Upper lobe of left lung (tissue), 6 donors: Measurements from ENCODE around the gene COL9A1. TPM values are rescaled to one million over a fixed set of nuclear protein-coding genes. Genes with fewer than 3 reads are reported as not detected.

Experiments
- ATAC-seq, 2 donors: fragments of 200-7000 bp; cut with Tn5 transposase; one replicate each; pipeline ENCODE4 v1.9.1; 2022; ENCODE audit warnings: mild to moderate bottlenecking in 2 of 2, moderate library complexity in 2 of 2; ENCODE audit not compliant: low FRiP score in 2 of 2
- DNase-seq, 2 donors: peaks; one replicate each; pipeline ENCODE4 v3.0.0-alpha.2; 2019 to 2020
- H3K27ac ChIP-seq, 4 donors: fragments of 200-600 bp; sonication (generic); one replicate each; pipeline ENCODE4 v1.5.1; 2016 to 2019
- H3K27me3 ChIP-seq, 4 donors: fragments of 200-600 bp; sonication (generic); one replicate each; pipeline ENCODE4 v1.5.1; 2017 to 2019
- H3K36me3 ChIP-seq, 4 donors: fragments of 200-600 bp; sonication (generic); one replicate each; pipeline ENCODE4 v1.5.1; 2016 to 2019
- H3K4me1 ChIP-seq, 4 donors: fragments of 200-600 bp; sonication (generic); one replicate each; pipeline ENCODE4 v1.5.1; 2018 to 2019
- H3K4me3 ChIP-seq, 4 donors: fragments of 200-600 bp; sonication (generic); one replicate each; pipeline ENCODE4 v1.5.1; 2017 to 2019; ENCODE audit warnings: mild to moderate bottlenecking in 2 of 4, moderate library complexity in 1 of 4
- H3K9me3 ChIP-seq, 4 donors: fragments of 200-600 bp; sonication (generic); one replicate each; pipeline ENCODE4 v1.5.1; 2018 to 2019
- EP300 ChIP-seq, 4 donors: sonication (generic); formaldehyde crosslinking; IDR thresholded peaks; one replicate each; pipeline ENCODE4 v1.5.1; 2017; ENCODE audit warnings: antibody characterized with exemption in 4 of 4, control low read depth in 2 of 4
- POLR2A ChIP-seq, 4 donors: fragments of 450-650 bp; IDR thresholded peaks; one replicate each; pipeline ENCODE4 v1.5.1; 2016 to 2017; ENCODE audit warnings: antibody characterized with exemption in 4 of 4, mild to moderate bottlenecking in 2 of 4
- POLR2AphosphoS5 ChIP-seq, 2 donors: sonication (generic); formaldehyde crosslinking; IDR thresholded peaks; one replicate each; pipeline ENCODE4 v1.5.1; 2017; ENCODE audit warnings: antibody characterized with exemption in 2 of 2
- WGBS, 2 donors: methylation state at CpG; one replicate each; pipeline ENCODE4 v1.1.5; 2017 to 2018; 5-methylcytosine and 5-hydroxymethylcytosine counted together
- total RNA-seq, 6 donors: library from RNA; depleted of rRNA in 4 of 6; stranded (reverse); fragments of >200 nt in 4 of 6; gene quantifications; one replicate each; pipeline versions ENCODE4 v1.1.0 to v1.2.1, GENCODE V29; 2016 to 2021
- TF ChIP-seq, protein P1 (sequence below), 6 experiments: fragments of 450-650 bp in 4 of 6; fragments of 200-600 bp in 2 of 6; sonication (generic) in 2 of 6; IDR thresholded peaks; one replicate each; pipeline ENCODE4 v1.5.1; 2016 to 2019; ENCODE audit warnings: antibody characterized with exemption in 6 of 6
- donor health status: DM: no; HTN: no; CAD: no; lungs with moderate emphysema.
- donor health status: DM: no; HTN: yes; CAD: no; lungs with severe emphysema.

COL9A1 gene
- total RNA-seq, 6 donors from 2014 or later, result 0.30 TPM; not detected in 5

DNA sequence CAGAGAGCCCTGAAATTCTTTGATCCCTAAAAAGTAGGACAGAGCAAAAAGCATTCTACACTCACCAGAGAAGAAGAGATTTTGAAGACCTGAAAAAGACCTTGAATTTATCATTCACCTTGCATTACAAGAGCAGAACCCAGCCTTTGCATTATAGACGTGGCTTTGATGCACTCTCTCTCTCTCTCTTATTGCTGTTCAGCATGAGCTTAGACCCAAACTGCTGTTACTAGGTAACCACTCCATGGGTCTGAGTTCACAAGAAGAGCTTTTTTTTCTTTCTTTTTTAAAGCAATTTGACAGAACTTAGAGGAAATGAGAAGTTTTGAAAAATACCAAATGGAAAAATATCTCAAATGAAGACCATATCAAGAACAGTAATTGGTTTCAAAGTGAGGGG, 44.4 kb downstream of the COL9A1 start:
- no peaks in the 10 kb centered on the region for H3K36me3 ChIP-seq
- H3K4me1 ChIP-seq, result no peaks in the 10 kb centered on the region
- H3K9me3 ChIP-seq, result no peaks in the 10 kb centered on the region
- WGBS, 2 donors, result 34 to 45% methylated on average over 1 of the region's 1 CpG
- no peak overlapping the region for H3K4me3 ChIP-seq
- ATAC-seq (no peak), DNase-seq (no peak)
- TF ChIP-seq POLR2A (IDR thresholded peaks at IDR 0.05) (no peak), POLR2AphosphoS5 (IDR thresholded peaks at IDR 0.05) (no peak), EP300 (IDR thresholded peaks at IDR 0.05) (no peak)
- TF ChIP-seq, protein P1, sequence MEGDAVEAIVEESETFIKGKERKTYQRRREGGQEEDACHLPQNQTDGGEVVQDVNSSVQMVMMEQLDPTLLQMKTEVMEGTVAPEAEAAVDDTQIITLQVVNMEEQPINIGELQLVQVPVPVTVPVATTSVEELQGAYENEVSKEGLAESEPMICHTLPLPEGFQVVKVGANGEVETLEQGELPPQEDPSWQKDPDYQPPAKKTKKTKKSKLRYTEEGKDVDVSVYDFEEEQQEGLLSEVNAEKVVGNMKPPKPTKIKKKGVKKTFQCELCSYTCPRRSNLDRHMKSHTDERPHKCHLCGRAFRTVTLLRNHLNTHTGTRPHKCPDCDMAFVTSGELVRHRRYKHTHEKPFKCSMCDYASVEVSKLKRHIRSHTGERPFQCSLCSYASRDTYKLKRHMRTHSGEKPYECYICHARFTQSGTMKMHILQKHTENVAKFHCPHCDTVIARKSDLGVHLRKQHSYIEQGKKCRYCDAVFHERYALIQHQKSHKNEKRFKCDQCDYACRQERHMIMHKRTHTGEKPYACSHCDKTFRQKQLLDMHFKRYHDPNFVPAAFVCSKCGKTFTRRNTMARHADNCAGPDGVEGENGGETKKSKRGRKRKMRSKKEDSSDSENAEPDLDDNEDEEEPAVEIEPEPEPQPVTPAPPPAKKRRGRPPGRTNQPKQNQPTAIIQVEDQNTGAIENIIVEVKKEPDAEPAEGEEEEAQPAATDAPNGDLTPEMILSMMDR (IDR thresholded peaks at IDR 0.05), result no peak
- no peaks in the 10 kb centered on the region for H3K27me3 ChIP-seq
- H3K27ac ChIP-seq, result no peak overlapping the region

DNA sequence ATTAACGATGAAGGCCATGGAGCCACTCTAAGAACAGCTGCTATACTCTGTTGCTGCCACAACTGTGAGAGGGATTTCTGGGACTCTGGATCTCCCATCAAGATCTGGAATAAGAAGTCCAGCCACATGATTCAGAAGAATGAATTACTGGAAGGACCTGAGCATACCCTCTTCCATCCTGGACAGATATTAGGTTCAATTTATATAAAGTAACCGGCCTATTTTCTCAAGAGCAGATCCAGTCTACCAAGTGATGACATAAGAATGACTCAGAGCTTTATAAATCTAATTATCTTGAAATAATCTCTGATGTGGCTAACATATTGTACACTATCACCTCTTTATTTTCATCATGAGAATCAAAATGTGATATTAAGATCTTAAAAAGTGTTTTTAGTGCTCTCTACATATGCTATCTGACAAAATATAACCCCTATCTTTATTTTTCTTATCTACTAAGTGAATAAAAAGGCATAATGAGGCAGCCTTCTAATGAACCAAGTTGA, 45.1 kb downstream of the COL9A1 start:
- H3K4me1 ChIP-seq, result no peaks in the 10 kb centered on the region
- no peak overlapping the region for H3K4me3 ChIP-seq
- no peaks in the 10 kb centered on the region for H3K9me3 ChIP-seq
- TF ChIP-seq POLR2AphosphoS5 (IDR thresholded peaks at IDR 0.05) (no peak), EP300 (IDR thresholded peaks at IDR 0.05) (no peak), POLR2A (IDR thresholded peaks at IDR 0.05) (no peak)
- TF ChIP-seq, protein P1 (IDR thresholded peaks at IDR 0.05), result no peak
- 80 to 89% methylated on average over 2 of the region's 2 CpGs for WGBS, 2 donors
- H3K36me3 ChIP-seq, result no peaks in the 10 kb centered on the region
- no peaks in the 10 kb centered on the region for H3K27me3 ChIP-seq
- DNase-seq (no peak), ATAC-seq (no peak)
- H3K27ac ChIP-seq, result no peak overlapping the region

DNA sequence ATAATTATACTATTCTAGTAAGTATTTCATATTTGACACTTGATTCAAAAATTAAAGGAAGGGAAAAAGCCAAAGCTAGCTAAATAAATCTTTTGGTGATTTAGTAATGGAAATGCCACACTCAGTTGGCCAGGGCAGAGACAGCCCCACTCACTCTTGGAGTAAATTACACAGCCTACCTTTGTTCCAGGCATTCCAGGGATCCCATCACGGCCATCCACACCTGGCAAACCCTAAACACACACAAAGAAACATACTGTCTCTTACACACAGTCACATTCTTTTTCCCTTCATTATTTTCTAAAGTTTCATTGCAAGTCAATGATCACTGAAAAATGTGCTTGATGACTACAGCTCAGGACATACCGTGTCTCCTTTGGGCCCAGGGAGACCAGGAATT, 48.1 kb downstream of the COL9A1 start:
- Histone ChIP-seq H3K27ac (no peak overlapping the region), H3K36me3 (no peaks in the 10 kb centered on the region), H3K27me3 (no peaks in the 10 kb centered on the region), H3K9me3 (no peaks in the 10 kb centered on the region), H3K4me1 (no peaks in the 10 kb centered on the region), H3K4me3 (no peak overlapping the region)
- DNase-seq, result no peak
- TF ChIP-seq, protein P1 (IDR thresholded peaks at IDR 0.05), result no peak
- ATAC-seq, result no peak
- 65 to 81% methylated on average over 2 of the region's 2 CpGs for WGBS, 2 donors

DNA sequence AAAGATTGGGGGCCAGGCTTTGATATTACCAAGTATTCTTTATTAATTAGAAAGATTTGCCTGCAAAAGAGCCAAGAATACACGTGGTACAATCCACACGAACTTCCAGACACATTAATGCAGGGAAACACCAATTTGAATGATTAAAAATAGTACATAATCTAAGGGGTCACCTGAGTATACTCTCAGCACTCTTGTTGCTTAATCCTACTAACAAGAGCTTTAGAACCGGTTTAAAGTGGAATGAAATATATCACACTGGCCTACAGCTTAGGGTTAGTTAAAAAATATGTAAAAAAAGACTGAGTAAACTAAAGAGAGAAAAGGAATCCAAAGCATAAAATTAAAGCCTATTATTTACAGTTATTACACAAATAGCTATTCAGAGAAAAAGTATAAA, 49.0 kb downstream of the COL9A1 start:
- Histone ChIP-seq H3K27me3 (no peaks in the 10 kb centered on the region), H3K36me3 (no peaks in the 10 kb centered on the region), H3K27ac (no peak overlapping the region), H3K4me1 (no peaks in the 10 kb centered on the region), H3K9me3 (no peaks in the 10 kb centered on the region), H3K4me3 (no peak overlapping the region)
- 40 to 51% methylated on average over 3 of the region's 3 CpGs for WGBS, 2 donors
- no peak for ATAC-seq
- TF ChIP-seq, protein P1 (IDR thresholded peaks at IDR 0.05), result no peak
- TF ChIP-seq POLR2AphosphoS5 (IDR thresholded peaks at IDR 0.05) (no peak), POLR2A (IDR thresholded peaks at IDR 0.05) (no peak), EP300 (IDR thresholded peaks at IDR 0.05) (no peak)
- DNase-seq, result no peak

- Histone ChIP-seq H3K36me3 (no peaks in the 10 kb centered on the region), H3K4me1 (no peaks in the 10 kb centered on the region), H3K9me3 (no peaks in the 10 kb centered on the region), H3K27ac (no peak overlapping the region), H3K4me3 (no peak overlapping the region), H3K27me3 (no peaks in the 10 kb centered on the region)
- no peak for TF ChIP-seq POLR2AphosphoS5 (IDR thresholded peaks at IDR 0.05)
- TF ChIP-seq EP300 (IDR thresholded peaks at IDR 0.05), result no peak
- TF ChIP-seq, protein P1 (IDR thresholded peaks at IDR 0.05), result no peak
- no peak for TF ChIP-seq POLR2A (IDR thresholded peaks at IDR 0.05)
- DNase-seq, result no peak
- 80 to 87% methylated on average over 2 of the region's 2 CpGs for WGBS, 2 donors
- ATAC-seq, result no peak
These were observed 50.3 kb downstream of the COL9A1 start for GRCh38 chr6:70252604-70253003.
